GM19023 (cell line): ENCODE results near the gene ZDHHC19.
"Not testable (repeated sequence)": the region's sequence is repeated elsewhere in the genome, so short reads cannot be mapped to it uniquely, and the experiment has no call there.

ENCODE experiments used
- ATAC-seq: cut with Tn5 transposase; IDR thresholded peaks from one replicate; pipeline ENCODE4 v1.9.1; 2021; ENCODE audit warnings: mild to moderate bottlenecking, moderate library complexity; ENCODE audit not compliant: unreplicated experiment

ZDHHC19 gene

GRCh38 chr3:196210673-196211556 lies at the start of gene ZDHHC19:
Gene ZDHHC19, minus strand, starts transcription at chr3:196211400. Its CDS starts 85 bp downstream, at chr3:196211315.
- no peak for ATAC-seq

- no peak for ATAC-seq
These were observed 49.6 kb upstream of the ZDHHC19 start for GRCh38 chr3:196260784-196261183.

GRCh38 chr3:196255776-196256175 lies 44.6 kb upstream of the ZDHHC19 start:
- no peak for ATAC-seq

GRCh38 chr3:196254376-196255283 lies 43.4 kb upstream of the ZDHHC19 start:
- ATAC-seq = no peak

- no peak for ATAC-seq
These were observed 40.7 kb upstream of the ZDHHC19 start for GRCh38 chr3:196251918-196252317.

GRCh38 chr3:196246612-196247308 lies 35.6 kb upstream of the ZDHHC19 start:
- ATAC-seq = no peak

- ATAC-seq = not testable (repeated sequence)
These were observed 33.0 kb upstream of the ZDHHC19 start for GRCh38 chr3:196244166-196244565.

GRCh38 chr3:196241704-196242103 lies 30.5 kb upstream of the ZDHHC19 start:
- ATAC-seq = no peak

- ATAC-seq = no peak
These were observed 29.2 kb upstream of the ZDHHC19 start for GRCh38 chr3:196240424-196240823.

- no peak for ATAC-seq
These were observed 27.7 kb upstream of the ZDHHC19 start for GRCh38 chr3:196238612-196239560.

- ATAC-seq = peak; percentile 55
These were observed 26.0 kb upstream of the ZDHHC19 start for GRCh38 chr3:196237203-196237602.

GRCh38 chr3:196236223-196236622 lies 25.0 kb upstream of the ZDHHC19 start:
- no peak for ATAC-seq

- ATAC-seq = no peak
These were observed 24.4 kb upstream of the ZDHHC19 start for GRCh38 chr3:196235452-196236122.

GRCh38 chr3:196232882-196233251 lies 21.7 kb upstream of the ZDHHC19 start:
- no peak for ATAC-seq

GRCh38 chr3:196232154-196232881 lies 21.1 kb upstream of the ZDHHC19 start:
- ATAC-seq = peak; percentile 50

GRCh38 chr3:196227629-196228493 lies 16.7 kb upstream of the ZDHHC19 start:
- ATAC-seq = no peak

GRCh38 chr3:196227121-196227561 lies 15.9 kb upstream of the ZDHHC19 start:
- no peak for ATAC-seq
